Vagina (tissue), 2 donors: ENCODE data around the gene UNC13A. TPM values are rescaled to one million over a fixed set of nuclear protein-coding genes. Genes with fewer than 3 reads are reported as not detected.

ENCODE experiments used
- DNase-seq, 2 donors: peaks; one replicate each; pipeline ENCODE4 v3.0.0-alpha.2; 2017; ENCODE audit errors: extremely low spot score in 2 of 2
- H3K27ac ChIP-seq: fragments of 200-600 bp; sonication (generic); one replicate; pipeline ENCODE4 v1.5.1; 2019
- H3K27me3 ChIP-seq: fragments of 200-600 bp; sonication (generic); one replicate; pipeline ENCODE4 v1.5.1; 2019
- H3K36me3 ChIP-seq, 2 donors: fragments of 200-600 bp; sonication (generic); one replicate each; pipeline ENCODE4 v1.5.1; 2017 to 2019
- H3K4me1 ChIP-seq: fragments of 200-600 bp; sonication (generic); one replicate; pipeline ENCODE4 v1.5.1; 2019
- H3K4me3 ChIP-seq, 2 donors: fragments of 200-600 bp; sonication (generic); 1 replicate in 1 of 2; 2 replicates in 1 of 2; pipeline ENCODE4 v1.5.1; 2016 to 2019
- H3K9me3 ChIP-seq: fragments of 200-600 bp; sonication (generic); one replicate; pipeline ENCODE4 v1.5.1; 2019
- POLR2A ChIP-seq, 2 donors: fragments of 450-650 bp; IDR thresholded peaks; one replicate each; pipeline ENCODE4 v1.6.1; 2017; ENCODE audit warnings: antibody characterized with exemption in 2 of 2, mild to moderate bottlenecking in 2 of 2, moderate library complexity in 2 of 2
- POLR2AphosphoS5 ChIP-seq, 2 donors: sonication (generic); formaldehyde crosslinking; IDR thresholded peaks; one replicate each; pipeline ENCODE4 v1.9.0; 2017; ENCODE audit warnings: antibody characterized with exemption in 2 of 2, mild to moderate bottlenecking in 2 of 2, low read depth in 1 of 2; ENCODE audit not compliant: insufficient read depth in 1 of 2
- intact Hi-C: fragments of 100-400 bp; cut with DNase I; formaldehyde crosslinking; loops from one replicate; pipeline ENCODE4 v1.15.1; 2023
- total RNA-seq: library from RNA; depleted of rRNA; stranded (reverse); fragments of >200 nt; gene quantifications from one replicate; pipeline ENCODE4 v1.2.3, GENCODE V29; 2016
- TF ChIP-seq, protein P1 (sequence below), 3 experiments: fragments of 450-650 bp in 2 of 3; fragments of 200-600 bp in 1 of 3; sonication (generic) in 1 of 3; IDR thresholded peaks; one replicate each; pipeline ENCODE4 v1.5.1; 2017 to 2019; ENCODE audit warnings: antibody characterized with exemption in 3 of 3, mild to moderate bottlenecking in 2 of 3, moderate library complexity in 2 of 3

Gene UNC13A
- total RNA-seq, 1 donor from 2014 or later, result 0.49 TPM

DNA sequence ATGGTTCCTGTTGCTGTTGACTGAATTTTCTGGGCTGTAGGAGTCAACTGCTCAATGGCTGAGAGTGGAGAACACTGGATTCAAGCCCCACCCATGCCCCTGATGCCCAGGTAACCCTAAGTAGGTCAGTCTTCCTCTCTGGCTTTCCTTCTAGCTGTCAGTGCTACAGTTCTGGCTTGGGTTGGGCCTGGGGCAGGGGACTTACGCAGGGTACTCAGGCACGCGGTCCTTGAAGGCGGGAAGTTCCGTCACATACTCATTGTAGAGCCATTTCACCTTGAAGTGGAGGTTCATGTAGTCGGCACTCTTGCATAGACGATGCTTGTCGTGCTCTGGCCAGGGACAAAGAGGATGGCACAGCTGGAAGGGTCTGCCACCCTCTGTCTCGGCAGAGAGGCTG, 55.6 kb downstream of the UNC13A start:
- no peak overlapping the region for H3K27ac ChIP-seq
- no peaks in the 10 kb centered on the region for H3K36me3 ChIP-seq
- H3K27me3 ChIP-seq, result no peaks in the 10 kb centered on the region
- intact Hi-C loops, result no loop called here
- no peak for DNase-seq
- TF ChIP-seq POLR2AphosphoS5 (IDR thresholded peaks at IDR 0.05; ENCODE audit: insufficient read depth in 1 of 2, low read depth in 1 of 2) (no peak), POLR2A (IDR thresholded peaks at IDR 0.05) (no peak)
- TF ChIP-seq, protein P1, sequence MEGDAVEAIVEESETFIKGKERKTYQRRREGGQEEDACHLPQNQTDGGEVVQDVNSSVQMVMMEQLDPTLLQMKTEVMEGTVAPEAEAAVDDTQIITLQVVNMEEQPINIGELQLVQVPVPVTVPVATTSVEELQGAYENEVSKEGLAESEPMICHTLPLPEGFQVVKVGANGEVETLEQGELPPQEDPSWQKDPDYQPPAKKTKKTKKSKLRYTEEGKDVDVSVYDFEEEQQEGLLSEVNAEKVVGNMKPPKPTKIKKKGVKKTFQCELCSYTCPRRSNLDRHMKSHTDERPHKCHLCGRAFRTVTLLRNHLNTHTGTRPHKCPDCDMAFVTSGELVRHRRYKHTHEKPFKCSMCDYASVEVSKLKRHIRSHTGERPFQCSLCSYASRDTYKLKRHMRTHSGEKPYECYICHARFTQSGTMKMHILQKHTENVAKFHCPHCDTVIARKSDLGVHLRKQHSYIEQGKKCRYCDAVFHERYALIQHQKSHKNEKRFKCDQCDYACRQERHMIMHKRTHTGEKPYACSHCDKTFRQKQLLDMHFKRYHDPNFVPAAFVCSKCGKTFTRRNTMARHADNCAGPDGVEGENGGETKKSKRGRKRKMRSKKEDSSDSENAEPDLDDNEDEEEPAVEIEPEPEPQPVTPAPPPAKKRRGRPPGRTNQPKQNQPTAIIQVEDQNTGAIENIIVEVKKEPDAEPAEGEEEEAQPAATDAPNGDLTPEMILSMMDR (IDR thresholded peaks at IDR 0.05), result no peak
- no peak overlapping the region for H3K4me3 ChIP-seq
- no peaks in the 10 kb centered on the region for H3K9me3 ChIP-seq
- H3K4me1 ChIP-seq, result no peaks in the 10 kb centered on the region

DNA sequence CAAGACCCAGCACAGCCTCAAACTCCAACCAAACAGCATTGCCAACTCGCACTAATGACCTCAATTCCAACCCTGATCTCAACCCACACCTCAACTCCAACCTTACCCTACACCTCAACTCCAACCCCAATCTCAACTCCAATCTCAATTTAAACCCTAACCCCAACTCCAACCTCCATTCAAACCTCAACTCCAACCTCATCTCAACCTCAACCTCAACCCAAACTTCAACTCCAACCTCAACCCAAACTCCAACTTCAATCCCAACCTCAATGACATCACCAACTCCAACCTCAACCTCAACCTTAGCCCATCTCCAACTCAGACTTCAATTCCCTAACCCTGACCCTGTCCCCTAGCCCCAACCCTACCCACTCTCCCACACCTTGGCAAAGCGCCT, 58.4 kb downstream of the UNC13A start:
- DNase-seq, result no peak
- intact Hi-C loops, result no loop called here
- H3K4me1 ChIP-seq, result no peaks in the 10 kb centered on the region
- no peak overlapping the region for H3K27ac ChIP-seq
- no peaks in the 10 kb centered on the region for H3K36me3 ChIP-seq
- no peaks in the 10 kb centered on the region for H3K27me3 ChIP-seq
- TF ChIP-seq POLR2A (IDR thresholded peaks at IDR 0.05) (no peak), POLR2AphosphoS5 (IDR thresholded peaks at IDR 0.05; ENCODE audit: insufficient read depth in 1 of 2, low read depth in 1 of 2) (no peak)
- TF ChIP-seq, protein P1 (IDR thresholded peaks at IDR 0.05), result no peak
- no peak overlapping the region for H3K4me3 ChIP-seq
- no peaks in the 10 kb centered on the region for H3K9me3 ChIP-seq

DNA sequence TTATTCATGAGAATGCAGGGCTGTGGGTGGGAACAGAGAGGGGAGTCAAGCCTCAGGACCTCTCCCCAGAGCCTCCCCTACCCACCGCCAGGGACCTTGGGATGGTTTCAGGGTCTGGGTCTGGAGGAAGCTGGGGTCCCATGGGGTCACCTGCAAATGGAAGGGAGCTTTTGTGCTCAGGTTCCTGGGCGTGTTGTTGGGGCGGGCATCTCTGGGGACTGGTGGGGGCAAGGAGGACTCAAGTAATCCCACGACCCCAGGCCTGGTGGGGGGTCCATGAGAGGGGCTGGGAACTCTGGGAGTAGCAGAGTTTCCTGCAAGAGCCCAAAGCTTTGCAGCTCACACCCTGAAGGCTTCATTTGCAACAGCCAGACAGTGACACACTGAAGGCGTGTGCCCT, 60.2 kb downstream of the UNC13A start:
- TF ChIP-seq POLR2A (IDR thresholded peaks at IDR 0.05), result no peak
- TF ChIP-seq, protein P1 (IDR thresholded peaks at IDR 0.05), result no peak
- no peak for TF ChIP-seq POLR2AphosphoS5 (IDR thresholded peaks at IDR 0.05; ENCODE audit: insufficient read depth in 1 of 2, low read depth in 1 of 2)
- Histone ChIP-seq H3K27me3 (no peaks in the 10 kb centered on the region), H3K36me3 (no peaks in the 10 kb centered on the region), H3K9me3 (no peaks in the 10 kb centered on the region), H3K4me1 (no peaks in the 10 kb centered on the region), H3K27ac (no peak overlapping the region), H3K4me3 (no peak overlapping the region)
- intact Hi-C loops, result no loop called here
- DNase-seq, result no peak

DNA sequence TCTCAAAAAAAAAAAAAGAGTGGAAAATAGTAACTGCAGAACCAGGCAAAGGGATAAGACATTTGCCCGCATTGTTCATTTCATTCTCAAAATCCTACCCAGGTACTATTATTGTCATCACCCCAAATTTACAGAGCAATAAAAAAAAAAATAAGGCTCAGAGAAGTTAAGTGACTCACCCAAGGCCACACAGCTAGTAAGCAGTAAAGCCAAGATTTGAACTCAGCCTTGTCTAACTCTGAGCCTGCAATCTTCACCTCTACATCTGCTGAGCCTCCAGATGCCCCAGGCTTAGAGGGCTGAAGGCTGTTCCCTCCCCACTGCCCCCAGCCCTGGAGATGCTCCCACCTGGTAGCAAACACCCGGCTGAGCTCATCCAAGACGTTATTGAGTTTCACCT, 61.0 kb downstream of the UNC13A start:
- no peak overlapping the region for H3K4me3 ChIP-seq
- no peaks in the 10 kb centered on the region for H3K4me1 ChIP-seq
- TF ChIP-seq POLR2AphosphoS5 (IDR thresholded peaks at IDR 0.05; ENCODE audit: insufficient read depth in 1 of 2, low read depth in 1 of 2) (no peak), POLR2A (IDR thresholded peaks at IDR 0.05) (no peak)
- TF ChIP-seq, protein P1 (IDR thresholded peaks at IDR 0.05), result no peak
- no peaks in the 10 kb centered on the region for H3K9me3 ChIP-seq
- no peaks in the 10 kb centered on the region for H3K27me3 ChIP-seq
- DNase-seq, result no peak
- H3K27ac ChIP-seq, result no peak overlapping the region
- no peaks in the 10 kb centered on the region for H3K36me3 ChIP-seq
- intact Hi-C loops, result no loop called here

DNA sequence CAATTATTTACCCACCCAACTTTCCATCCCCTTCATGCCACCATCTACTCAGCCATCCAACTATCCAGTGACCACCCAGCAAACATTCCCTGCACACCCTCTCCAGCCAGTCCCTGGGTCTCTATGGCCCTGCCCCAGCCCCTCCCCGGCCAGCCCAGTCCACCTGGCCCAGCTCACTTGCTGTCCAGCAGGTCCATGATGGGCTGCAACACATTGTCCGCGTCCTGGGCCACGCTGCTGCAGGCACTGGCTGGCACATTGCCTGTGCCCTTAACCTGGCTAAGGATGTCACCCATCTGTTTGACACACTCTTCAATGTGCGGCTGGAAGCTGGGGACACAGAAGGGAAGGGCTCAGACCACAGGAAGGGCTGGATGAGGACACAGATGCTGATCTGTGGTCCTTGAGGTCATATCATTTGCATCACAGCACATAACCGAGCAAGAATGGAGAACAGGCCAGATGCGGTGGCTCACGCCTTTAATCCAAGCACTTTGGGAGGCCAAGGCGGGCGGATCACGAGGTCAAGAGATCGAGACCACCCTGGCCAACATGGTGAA, 61.6 kb downstream of the UNC13A start:
- no peaks in the 10 kb centered on the region for H3K27me3 ChIP-seq
- TF ChIP-seq, protein P1 (IDR thresholded peaks at IDR 0.05), result no peak
- TF ChIP-seq POLR2AphosphoS5 (IDR thresholded peaks at IDR 0.05; ENCODE audit: insufficient read depth in 1 of 2, low read depth in 1 of 2) (no peak), POLR2A (IDR thresholded peaks at IDR 0.05) (no peak)
- H3K27ac ChIP-seq, result no peak overlapping the region
- intact Hi-C loops, result no loop called here
- H3K4me1 ChIP-seq, result no peaks in the 10 kb centered on the region
- DNase-seq, result no peak
- H3K4me3 ChIP-seq, result no peak overlapping the region
- H3K9me3 ChIP-seq, result no peaks in the 10 kb centered on the region
- H3K36me3 ChIP-seq, result no peaks in the 10 kb centered on the region
